Activated CD4-positive, CD25-positive, alpha-beta regulatory T cell treated with anti-CD3 and anti-CD28 coated beads, Interleukin-2, amount 50 U/mL, for 72 hours (primary cell): ENCODE measurements around the gene ACADL.

Source experiments
- DNase-seq: peaks from one replicate; pipeline ENCODE4 v3.0.0; 2021

ACADL gene

GRCh38 chr2:210224941-210225672 lies at the start of gene ACADL:
Gene ACADL (minus strand): TSS chr2:210225447. CDS start chr2:210225263, 184 bp downstream.
- DNase-seq: no peak

GRCh38 chr2:210271300-210271699 lies 46.1 kb upstream of the ACADL start:
- no peak for DNase-seq

- DNase-seq: no peak
Observed at GRCh38 chr2:210269148-210269547, 43.9 kb upstream of the ACADL start.

GRCh38 chr2:210268281-210268680 lies 43.0 kb upstream of the ACADL start:
- DNase-seq: no peak

GRCh38 chr2:210267698-210268097 lies 42.5 kb upstream of the ACADL start:
- no peak for DNase-seq

GRCh38 chr2:210264282-210264681 lies 39.0 kb upstream of the ACADL start:
- no peak for DNase-seq

GRCh38 chr2:210263841-210264240 lies 38.6 kb upstream of the ACADL start:
- no peak for DNase-seq

GRCh38 chr2:210262036-210262435 lies 36.8 kb upstream of the ACADL start:
- no peak for DNase-seq

GRCh38 chr2:210259687-210260086 lies 34.4 kb upstream of the ACADL start:
- no peak for DNase-seq

- DNase-seq: no peak
Observed at GRCh38 chr2:210252699-210253606, 27.7 kb upstream of the ACADL start.

GRCh38 chr2:210250622-210251021 lies 25.4 kb upstream of the ACADL start:
- DNase-seq: no peak

- DNase-seq: no peak
Observed at GRCh38 chr2:210233487-210233886, 8.2 kb upstream of the ACADL start.

GRCh38 chr2:210230984-210231383 lies 5.7 kb upstream of the ACADL start:
- no peak for DNase-seq

- no peak for DNase-seq
Observed at GRCh38 chr2:210230518-210230917, 5.3 kb upstream of the ACADL start.

GRCh38 chr2:210228586-210228985 lies 3.3 kb upstream of the ACADL start:
- no peak for DNase-seq

- DNase-seq: no peak
Observed at GRCh38 chr2:210227290-210228088, 2.2 kb upstream of the ACADL start.

- no peak for DNase-seq
Observed at GRCh38 chr2:210226223-210226622, 976 bp upstream of the ACADL start.

- no peak for DNase-seq
Observed at GRCh38 chr2:210224591-210224940, 681 bp downstream of the ACADL start.

- DNase-seq: no peak
Observed at GRCh38 chr2:210215120-210215519, 10.1 kb downstream of the ACADL start.

GRCh38 chr2:210210185-210210584 lies 15.1 kb downstream of the ACADL start:
- DNase-seq: no peak

GRCh38 chr2:210207929-210208328 lies 17.3 kb downstream of the ACADL start:
- no peak for DNase-seq

- no peak for DNase-seq
Observed at GRCh38 chr2:210203558-210203957, 21.7 kb downstream of the ACADL start.

GRCh38 chr2:210203147-210203546 lies 22.1 kb downstream of the ACADL start:
- DNase-seq: no peak
